HCT116 (cell line): Measurements from ENCODE around the gene MTREX.

ENCODE experiments used
- CEBPB ChIP-seq: IDR thresholded peaks from 2 replicates; pipeline ENCODE4 v1.6.1; 2012; ENCODE audit warnings: low read depth
- JUND ChIP-seq: IDR thresholded peaks from 2 replicates; pipeline ENCODE4 v1.6.1; 2012
- RAD21 ChIP-seq: IDR thresholded peaks from 2 replicates; pipeline ENCODE4 v1.6.1; 2012; ENCODE audit warnings: low read depth, mild to moderate bottlenecking
- SRF ChIP-seq: IDR thresholded peaks from 2 replicates; pipeline ENCODE4 v1.6.1; 2012; ENCODE audit warnings: low read depth
- TF ChIP-seq, protein P1 (sequence below), 3 experiments: fragments of 200-600 bp in 1 of 3; sonication (generic) in 1 of 3; IDR thresholded peaks in 2 of 3; conservative IDR thresholded peaks in 1 of 3; 2 replicates each; pipeline ENCODE4 v1.5.1; 2012 to 2017; ENCODE audit warnings: low read depth in 2 of 3, low read length in 2 of 3, antibody characterized with exemption in 1 of 3, borderline replicate concordance in 1 of 3, control low read depth in 1 of 3, mild to moderate bottlenecking in 1 of 3, mixed read lengths in 1 of 3, mixed run types in 1 of 3, moderate library complexity in 1 of 3; ENCODE audit not compliant: insufficient read depth in 1 of 3

DNA sequence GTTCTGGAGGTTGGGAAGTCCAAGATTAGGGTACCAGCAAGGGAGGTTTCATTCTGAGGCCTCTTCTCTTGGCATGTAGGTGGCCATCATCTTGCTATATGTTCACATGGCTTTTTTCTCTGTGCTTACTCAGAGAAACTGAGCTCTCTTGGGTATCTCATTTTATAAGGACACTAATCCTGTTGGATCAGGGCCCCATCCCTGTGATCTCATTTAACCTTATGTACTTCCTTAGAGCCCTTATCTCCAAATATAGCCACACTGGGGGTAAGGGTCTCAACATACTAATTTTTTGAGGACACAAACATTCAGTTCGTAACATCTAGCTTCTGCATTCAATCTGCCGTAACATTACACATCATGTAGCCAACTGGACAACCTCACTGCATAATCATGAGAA is 6.9 kb upstream of the MTREX start:
- no peak for TF ChIP-seq RAD21
- TF ChIP-seq, protein P1, sequence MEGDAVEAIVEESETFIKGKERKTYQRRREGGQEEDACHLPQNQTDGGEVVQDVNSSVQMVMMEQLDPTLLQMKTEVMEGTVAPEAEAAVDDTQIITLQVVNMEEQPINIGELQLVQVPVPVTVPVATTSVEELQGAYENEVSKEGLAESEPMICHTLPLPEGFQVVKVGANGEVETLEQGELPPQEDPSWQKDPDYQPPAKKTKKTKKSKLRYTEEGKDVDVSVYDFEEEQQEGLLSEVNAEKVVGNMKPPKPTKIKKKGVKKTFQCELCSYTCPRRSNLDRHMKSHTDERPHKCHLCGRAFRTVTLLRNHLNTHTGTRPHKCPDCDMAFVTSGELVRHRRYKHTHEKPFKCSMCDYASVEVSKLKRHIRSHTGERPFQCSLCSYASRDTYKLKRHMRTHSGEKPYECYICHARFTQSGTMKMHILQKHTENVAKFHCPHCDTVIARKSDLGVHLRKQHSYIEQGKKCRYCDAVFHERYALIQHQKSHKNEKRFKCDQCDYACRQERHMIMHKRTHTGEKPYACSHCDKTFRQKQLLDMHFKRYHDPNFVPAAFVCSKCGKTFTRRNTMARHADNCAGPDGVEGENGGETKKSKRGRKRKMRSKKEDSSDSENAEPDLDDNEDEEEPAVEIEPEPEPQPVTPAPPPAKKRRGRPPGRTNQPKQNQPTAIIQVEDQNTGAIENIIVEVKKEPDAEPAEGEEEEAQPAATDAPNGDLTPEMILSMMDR (IDR thresholded peaks at IDR 0.05 in 2 of 3, conservative IDR thresholded peaks at IDR 0.05 in 1 of 3; ENCODE audit: borderline replicate concordance in 1 of 3, insufficient read depth in 1 of 3, low read depth in 2 of 3, low read length in 2 of 3) = no peak
- TF ChIP-seq JUND = no peak
- no peak for TF ChIP-seq SRF
- no peak for TF ChIP-seq CEBPB
